HEK293 (cell line): ENCODE measurements around the gene SMAD2.

Experiments
- SP3 ChIP-seq: fragments of 450-650 bp; formaldehyde crosslinking; IDR thresholded peaks from 2 replicates; pipeline ENCODE4 v1.5.1; 2016; ENCODE audit warnings: missing biosample characterization, missing genetic modification characterization
- YY1 ChIP-seq: fragments of 450-650 bp; formaldehyde crosslinking; IDR thresholded peaks from 2 replicates; pipeline ENCODE4 v1.5.1; 2018; ENCODE audit warnings: missing biosample characterization, missing genetic modification characterization
- ZNF174 ChIP-seq: fragments of 450-650 bp; formaldehyde crosslinking; IDR thresholded peaks from 2 replicates; pipeline ENCODE4 v1.5.0; 2017; ENCODE audit warnings: missing biosample characterization, mild to moderate bottlenecking, missing genetic modification characterization
- ZNF549 ChIP-seq: fragments of 450-650 bp; IDR thresholded peaks from 2 replicates; pipeline ENCODE4 v1.5.1; 2018; ENCODE audit warnings: missing biosample characterization, missing genetic modification characterization, mild to moderate bottlenecking, inconsistent platforms, moderate library complexity
- ZNF623 ChIP-seq: fragments of 450-650 bp; formaldehyde crosslinking; IDR thresholded peaks from 2 replicates; pipeline ENCODE4 v1.5.1; 2016; ENCODE audit warnings: missing biosample characterization, missing genetic modification characterization
- ZNF629 ChIP-seq: fragments of 450-650 bp; formaldehyde crosslinking; IDR thresholded peaks from 2 replicates; pipeline ENCODE4 v1.5.1; 2017; ENCODE audit warnings: missing biosample characterization, missing genetic modification characterization
- ZNF660 ChIP-seq: fragments of 450-650 bp; IDR thresholded peaks from 2 replicates; pipeline ENCODE4 v1.5.1; 2018; ENCODE audit warnings: missing biosample characterization, mild to moderate bottlenecking, missing genetic modification characterization
- ZNF664 ChIP-seq: fragments of 450-650 bp; formaldehyde crosslinking; IDR thresholded peaks from 2 replicates; pipeline ENCODE4 v1.5.1; 2016; ENCODE audit warnings: missing biosample characterization, missing genetic modification characterization
- ZXDB ChIP-seq: fragments of 450-650 bp; formaldehyde crosslinking; IDR thresholded peaks from 2 replicates; pipeline ENCODE4 v1.5.1; 2016; ENCODE audit warnings: missing biosample characterization, missing genetic modification characterization
- TF ChIP-seq, protein P1 (sequence below): fragments of 450-650 bp; formaldehyde crosslinking; IDR thresholded peaks from 2 replicates; pipeline ENCODE4 v1.5.1; 2016; ENCODE audit warnings: missing biosample characterization, missing genetic modification characterization
- TF ChIP-seq, protein P2 (sequence below): fragments of 450-650 bp; formaldehyde crosslinking; IDR thresholded peaks from 2 replicates; pipeline ENCODE4 v1.5.1; 2016; ENCODE audit warnings: missing biosample characterization, missing genetic modification characterization
- TF ChIP-seq, protein P3 (sequence below): fragments of 450-650 bp; formaldehyde crosslinking; IDR thresholded peaks from 2 replicates; pipeline ENCODE4 v1.5.1; 2016; ENCODE audit warnings: missing biosample characterization, missing genetic modification characterization

DNA sequence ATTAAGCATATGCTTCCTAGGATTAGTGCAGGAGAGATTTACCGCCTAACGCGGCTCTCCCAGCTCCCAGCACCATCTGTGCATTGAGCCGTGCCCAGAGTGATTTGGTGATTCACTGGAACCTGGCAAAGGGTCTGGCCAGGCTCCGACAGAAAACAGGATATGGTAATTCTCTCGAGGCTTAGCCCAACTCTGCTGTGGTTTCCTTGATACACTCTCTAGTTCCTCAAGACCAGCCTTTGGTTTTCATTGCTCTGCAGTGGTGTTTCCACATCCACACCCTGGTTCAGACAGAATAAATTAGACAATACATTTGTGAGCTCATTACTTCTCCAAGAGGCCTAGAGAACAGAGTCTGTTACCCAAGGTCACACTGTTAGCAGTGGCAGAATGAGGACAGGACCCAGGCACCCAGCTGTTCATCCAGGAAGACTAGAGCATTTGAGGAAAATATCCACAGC is 23.0 kb upstream of the SMAD2 start:
- TF ChIP-seq, protein P1, sequence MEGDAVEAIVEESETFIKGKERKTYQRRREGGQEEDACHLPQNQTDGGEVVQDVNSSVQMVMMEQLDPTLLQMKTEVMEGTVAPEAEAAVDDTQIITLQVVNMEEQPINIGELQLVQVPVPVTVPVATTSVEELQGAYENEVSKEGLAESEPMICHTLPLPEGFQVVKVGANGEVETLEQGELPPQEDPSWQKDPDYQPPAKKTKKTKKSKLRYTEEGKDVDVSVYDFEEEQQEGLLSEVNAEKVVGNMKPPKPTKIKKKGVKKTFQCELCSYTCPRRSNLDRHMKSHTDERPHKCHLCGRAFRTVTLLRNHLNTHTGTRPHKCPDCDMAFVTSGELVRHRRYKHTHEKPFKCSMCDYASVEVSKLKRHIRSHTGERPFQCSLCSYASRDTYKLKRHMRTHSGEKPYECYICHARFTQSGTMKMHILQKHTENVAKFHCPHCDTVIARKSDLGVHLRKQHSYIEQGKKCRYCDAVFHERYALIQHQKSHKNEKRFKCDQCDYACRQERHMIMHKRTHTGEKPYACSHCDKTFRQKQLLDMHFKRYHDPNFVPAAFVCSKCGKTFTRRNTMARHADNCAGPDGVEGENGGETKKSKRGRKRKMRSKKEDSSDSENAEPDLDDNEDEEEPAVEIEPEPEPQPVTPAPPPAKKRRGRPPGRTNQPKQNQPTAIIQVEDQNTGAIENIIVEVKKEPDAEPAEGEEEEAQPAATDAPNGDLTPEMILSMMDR (tag by site-specific recombination) = no peak
- TF ChIP-seq ZNF660 (tag by site-specific recombination) = no peak
- TF ChIP-seq ZNF623 (tag by site-specific recombination) = no peak
- TF ChIP-seq ZXDB = no peak
- TF ChIP-seq, protein P2, sequence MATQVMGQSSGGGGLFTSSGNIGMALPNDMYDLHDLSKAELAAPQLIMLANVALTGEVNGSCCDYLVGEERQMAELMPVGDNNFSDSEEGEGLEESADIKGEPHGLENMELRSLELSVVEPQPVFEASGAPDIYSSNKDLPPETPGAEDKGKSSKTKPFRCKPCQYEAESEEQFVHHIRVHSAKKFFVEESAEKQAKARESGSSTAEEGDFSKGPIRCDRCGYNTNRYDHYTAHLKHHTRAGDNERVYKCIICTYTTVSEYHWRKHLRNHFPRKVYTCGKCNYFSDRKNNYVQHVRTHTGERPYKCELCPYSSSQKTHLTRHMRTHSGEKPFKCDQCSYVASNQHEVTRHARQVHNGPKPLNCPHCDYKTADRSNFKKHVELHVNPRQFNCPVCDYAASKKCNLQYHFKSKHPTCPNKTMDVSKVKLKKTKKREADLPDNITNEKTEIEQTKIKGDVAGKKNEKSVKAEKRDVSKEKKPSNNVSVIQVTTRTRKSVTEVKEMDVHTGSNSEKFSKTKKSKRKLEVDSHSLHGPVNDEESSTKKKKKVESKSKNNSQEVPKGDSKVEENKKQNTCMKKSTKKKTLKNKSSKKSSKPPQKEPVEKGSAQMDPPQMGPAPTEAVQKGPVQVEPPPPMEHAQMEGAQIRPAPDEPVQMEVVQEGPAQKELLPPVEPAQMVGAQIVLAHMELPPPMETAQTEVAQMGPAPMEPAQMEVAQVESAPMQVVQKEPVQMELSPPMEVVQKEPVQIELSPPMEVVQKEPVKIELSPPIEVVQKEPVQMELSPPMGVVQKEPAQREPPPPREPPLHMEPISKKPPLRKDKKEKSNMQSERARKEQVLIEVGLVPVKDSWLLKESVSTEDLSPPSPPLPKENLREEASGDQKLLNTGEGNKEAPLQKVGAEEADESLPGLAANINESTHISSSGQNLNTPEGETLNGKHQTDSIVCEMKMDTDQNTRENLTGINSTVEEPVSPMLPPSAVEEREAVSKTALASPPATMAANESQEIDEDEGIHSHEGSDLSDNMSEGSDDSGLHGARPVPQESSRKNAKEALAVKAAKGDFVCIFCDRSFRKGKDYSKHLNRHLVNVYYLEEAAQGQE (tag by site-specific recombination) = no peak
- TF ChIP-seq ZNF664 (tag by site-specific recombination) = no peak
- no peak for TF ChIP-seq YY1 (tag by site-specific recombination)
- TF ChIP-seq, protein P3, sequence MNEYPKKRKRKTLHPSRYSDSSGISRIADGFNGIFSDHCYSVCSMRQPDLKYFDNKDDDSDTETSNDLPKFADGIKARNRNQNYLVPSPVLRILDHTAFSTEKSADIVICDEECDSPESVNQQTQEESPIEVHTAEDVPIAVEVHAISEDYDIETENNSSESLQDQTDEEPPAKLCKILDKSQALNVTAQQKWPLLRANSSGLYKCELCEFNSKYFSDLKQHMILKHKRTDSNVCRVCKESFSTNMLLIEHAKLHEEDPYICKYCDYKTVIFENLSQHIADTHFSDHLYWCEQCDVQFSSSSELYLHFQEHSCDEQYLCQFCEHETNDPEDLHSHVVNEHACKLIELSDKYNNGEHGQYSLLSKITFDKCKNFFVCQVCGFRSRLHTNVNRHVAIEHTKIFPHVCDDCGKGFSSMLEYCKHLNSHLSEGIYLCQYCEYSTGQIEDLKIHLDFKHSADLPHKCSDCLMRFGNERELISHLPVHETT (tag by site-specific recombination) = no peak
- TF ChIP-seq ZNF549 = no peak
- TF ChIP-seq SP3 = no peak
- no peak for TF ChIP-seq ZNF629 (tag by site-specific recombination)
- no peak for TF ChIP-seq ZNF174 (tag by site-specific recombination)
